Measurements from ENCODE around the gene REG3G.

- TF ChIP-seq EZH2phosphoT487 (IDR thresholded peaks at IDR 0.05; ENCODE audit: borderline replicate concordance, low read length): no peak
- TF ChIP-seq, protein P1, sequence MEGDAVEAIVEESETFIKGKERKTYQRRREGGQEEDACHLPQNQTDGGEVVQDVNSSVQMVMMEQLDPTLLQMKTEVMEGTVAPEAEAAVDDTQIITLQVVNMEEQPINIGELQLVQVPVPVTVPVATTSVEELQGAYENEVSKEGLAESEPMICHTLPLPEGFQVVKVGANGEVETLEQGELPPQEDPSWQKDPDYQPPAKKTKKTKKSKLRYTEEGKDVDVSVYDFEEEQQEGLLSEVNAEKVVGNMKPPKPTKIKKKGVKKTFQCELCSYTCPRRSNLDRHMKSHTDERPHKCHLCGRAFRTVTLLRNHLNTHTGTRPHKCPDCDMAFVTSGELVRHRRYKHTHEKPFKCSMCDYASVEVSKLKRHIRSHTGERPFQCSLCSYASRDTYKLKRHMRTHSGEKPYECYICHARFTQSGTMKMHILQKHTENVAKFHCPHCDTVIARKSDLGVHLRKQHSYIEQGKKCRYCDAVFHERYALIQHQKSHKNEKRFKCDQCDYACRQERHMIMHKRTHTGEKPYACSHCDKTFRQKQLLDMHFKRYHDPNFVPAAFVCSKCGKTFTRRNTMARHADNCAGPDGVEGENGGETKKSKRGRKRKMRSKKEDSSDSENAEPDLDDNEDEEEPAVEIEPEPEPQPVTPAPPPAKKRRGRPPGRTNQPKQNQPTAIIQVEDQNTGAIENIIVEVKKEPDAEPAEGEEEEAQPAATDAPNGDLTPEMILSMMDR (IDR thresholded peaks at IDR 0.05; ENCODE audit: low read depth, low read length, poor library complexity, severe bottlenecking): no peak
Measured at GRCh38 chr2:79009388-79009787, 16.1 kb upstream of the REG3G start.
